ENCODE results near the gene IFI44L. TPM values are rescaled to one million over a fixed set of nuclear protein-coding genes. Genes with fewer than 3 reads are reported as not detected.

IFI44L gene
- total RNA-seq, 2 donors from 2014 or later, result 0.74 to 2.1 TPM

DNA sequence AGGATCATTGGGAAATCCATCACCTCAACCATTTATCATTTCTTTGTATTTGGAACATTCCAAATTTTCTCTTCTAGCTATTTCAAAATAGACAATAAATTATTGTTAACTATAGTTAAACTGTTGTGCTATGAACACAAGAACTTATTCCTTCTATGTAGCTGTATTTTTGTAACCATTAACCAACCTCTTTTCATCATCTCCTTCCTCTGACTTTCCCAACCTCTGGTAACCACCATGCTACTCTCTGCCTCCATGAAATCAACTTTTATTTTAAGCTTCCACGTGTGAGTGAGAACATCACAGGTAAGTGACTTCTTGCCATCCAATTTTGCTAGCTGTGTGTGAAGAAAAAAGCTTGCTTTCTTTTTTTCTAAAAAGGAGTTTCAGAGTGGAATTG, 418 bp downstream of the IFI44L start:
- Histone ChIP-seq H3K27ac (no peak overlapping the region), H3K27me3 (no peaks in the 10 kb centered on the region), H3K9ac (ENCODE audit: low read depth in 2 of 2, low read length in 2 of 2) (no peak overlapping the region), H3K4me3 (peak overlapping the region; percentile 7), H3K4me1 (no peaks in the 10 kb centered on the region), H3K9me3 (no peaks in the 10 kb centered on the region), H3K36me3 (no peaks in the 10 kb centered on the region)
- no peak for DNase-seq
- intact Hi-C loops (cut with DNase I), result no loop called here
- TF ChIP-seq, protein P1, sequence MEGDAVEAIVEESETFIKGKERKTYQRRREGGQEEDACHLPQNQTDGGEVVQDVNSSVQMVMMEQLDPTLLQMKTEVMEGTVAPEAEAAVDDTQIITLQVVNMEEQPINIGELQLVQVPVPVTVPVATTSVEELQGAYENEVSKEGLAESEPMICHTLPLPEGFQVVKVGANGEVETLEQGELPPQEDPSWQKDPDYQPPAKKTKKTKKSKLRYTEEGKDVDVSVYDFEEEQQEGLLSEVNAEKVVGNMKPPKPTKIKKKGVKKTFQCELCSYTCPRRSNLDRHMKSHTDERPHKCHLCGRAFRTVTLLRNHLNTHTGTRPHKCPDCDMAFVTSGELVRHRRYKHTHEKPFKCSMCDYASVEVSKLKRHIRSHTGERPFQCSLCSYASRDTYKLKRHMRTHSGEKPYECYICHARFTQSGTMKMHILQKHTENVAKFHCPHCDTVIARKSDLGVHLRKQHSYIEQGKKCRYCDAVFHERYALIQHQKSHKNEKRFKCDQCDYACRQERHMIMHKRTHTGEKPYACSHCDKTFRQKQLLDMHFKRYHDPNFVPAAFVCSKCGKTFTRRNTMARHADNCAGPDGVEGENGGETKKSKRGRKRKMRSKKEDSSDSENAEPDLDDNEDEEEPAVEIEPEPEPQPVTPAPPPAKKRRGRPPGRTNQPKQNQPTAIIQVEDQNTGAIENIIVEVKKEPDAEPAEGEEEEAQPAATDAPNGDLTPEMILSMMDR (IDR thresholded peaks at IDR 0.05), result no peak

GRCh38 chr1:78622548-78622947, 2.3 kb downstream of the IFI44L start:
- H3K4me3 ChIP-seq, result no peak overlapping the region
- H3K9ac ChIP-seq (ENCODE audit: low read depth in 2 of 2, low read length in 2 of 2), result no peak overlapping the region
- DNase-seq, result no peak
- H3K27me3 ChIP-seq, result no peaks in the 10 kb centered on the region
- H3K27ac ChIP-seq, result no peak overlapping the region
- TF ChIP-seq, protein P1 (IDR thresholded peaks at IDR 0.05), result no peak
- no peaks in the 10 kb centered on the region for H3K9me3 ChIP-seq
- no peaks in the 10 kb centered on the region for H3K4me1 ChIP-seq
- H3K36me3 ChIP-seq, result no peaks in the 10 kb centered on the region
- intact Hi-C loops (cut with DNase I), result no loop called here

- Histone ChIP-seq H3K4me3 (no peak overlapping the region), H3K36me3 (no peaks in the 10 kb centered on the region), H3K9me3 (no peaks in the 10 kb centered on the region), H3K9ac (ENCODE audit: low read depth in 2 of 2, low read length in 2 of 2) (no peak overlapping the region), H3K4me1 (no peaks in the 10 kb centered on the region), H3K27me3 (no peaks in the 10 kb centered on the region), H3K27ac (no peak overlapping the region)
- DNase-seq, result no peak
- intact Hi-C loops (cut with DNase I), result no loop called here
- TF ChIP-seq, protein P1 (IDR thresholded peaks at IDR 0.05), result no peak
Measured at GRCh38 chr1:78624035-78624434, 3.8 kb downstream of the IFI44L start.

- Histone ChIP-seq H3K9ac (ENCODE audit: low read depth in 2 of 2, low read length in 2 of 2) (no peak overlapping the region), H3K4me1 (no peaks in the 10 kb centered on the region), H3K27ac (no peak overlapping the region), H3K9me3 (no peaks in the 10 kb centered on the region), H3K27me3 (no peaks in the 10 kb centered on the region), H3K36me3 (no peaks in the 10 kb centered on the region), H3K4me3 (no peak overlapping the region)
- TF ChIP-seq, protein P1 (IDR thresholded peaks at IDR 0.05), result no peak
- DNase-seq, result no peak
- intact Hi-C loops (cut with DNase I), result no loop called here
Measured at GRCh38 chr1:78627321-78627720, 7.1 kb downstream of the IFI44L start.

DNA sequence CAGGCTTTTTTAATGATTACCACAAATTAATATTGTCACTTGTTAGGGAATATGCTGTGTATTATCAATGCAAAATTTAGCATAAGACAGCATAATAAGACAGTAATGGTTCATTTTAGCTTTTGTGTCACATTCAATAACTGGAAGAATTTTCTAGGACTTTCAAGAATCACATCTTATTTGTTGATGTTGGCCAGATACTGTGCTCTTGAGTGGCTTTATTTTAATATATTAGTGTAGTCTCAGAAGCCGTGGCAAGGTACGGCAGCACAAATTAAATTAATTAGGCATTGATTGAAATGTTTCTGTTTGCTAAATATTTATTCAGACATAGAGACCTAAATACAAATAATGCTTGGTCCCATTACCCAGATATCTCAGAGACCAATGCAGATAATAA, 10.4 kb downstream of the IFI44L start:
- TF ChIP-seq, protein P1 (IDR thresholded peaks at IDR 0.05), result no peak
- no peak overlapping the region for H3K9ac ChIP-seq (ENCODE audit: low read depth in 2 of 2, low read length in 2 of 2)

DNA sequence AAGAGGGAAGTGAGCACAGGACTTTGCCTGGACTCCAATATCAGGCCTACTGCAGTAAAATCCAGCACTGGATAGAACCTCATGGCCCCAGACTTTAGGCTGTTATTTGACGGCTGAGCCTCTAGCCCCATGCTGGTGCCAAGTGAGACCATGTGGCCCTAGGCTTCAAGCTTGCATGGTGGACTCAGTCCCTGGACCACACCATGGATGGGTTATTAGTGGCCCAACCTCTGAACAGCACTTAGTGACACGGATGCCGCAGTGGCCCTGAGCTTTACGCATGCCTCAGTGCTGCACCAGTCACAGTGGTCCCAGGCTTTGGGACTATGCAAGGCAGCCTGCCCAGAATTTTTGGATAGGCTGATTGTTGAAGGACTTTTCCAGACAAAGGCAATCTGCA, 13.0 kb downstream of the IFI44L start:
- intact Hi-C loops (cut with DNase I), result no loop called here

More for the DNA sequence above, 10.4 kb downstream of the IFI44L start:
- DNase-seq, result no peak
- intact Hi-C loops (cut with DNase I), result no loop called here
- Histone ChIP-seq H3K27me3 (no peaks in the 10 kb centered on the region), H3K36me3 (no peaks in the 10 kb centered on the region), H3K4me1 (no peaks in the 10 kb centered on the region), H3K9me3 (no peaks in the 10 kb centered on the region), H3K4me3 (no peak overlapping the region), H3K27ac (no peak overlapping the region)

More for the DNA sequence above, 13.0 kb downstream of the IFI44L start:
- no peaks in the 10 kb centered on the region for H3K36me3 ChIP-seq
- TF ChIP-seq, protein P1 (IDR thresholded peaks at IDR 0.05), result no peak
- H3K27me3 ChIP-seq, result no peaks in the 10 kb centered on the region
- H3K4me3 ChIP-seq, result no peak overlapping the region
- H3K4me1 ChIP-seq, result no peaks in the 10 kb centered on the region
- H3K9ac ChIP-seq (ENCODE audit: low read depth in 2 of 2, low read length in 2 of 2), result no peak overlapping the region
- no peak overlapping the region for H3K27ac ChIP-seq
- DNase-seq, result no peak
- no peaks in the 10 kb centered on the region for H3K9me3 ChIP-seq
